WTC11 (cell line): ENCODE data around the gene FKBP5. TPM values are rescaled to one million over a fixed set of nuclear protein-coding genes. Genes with fewer than 3 reads are reported as not detected.

Experiments used
- ATAC-seq: fragments of 200-7000 bp; cut with Tn5 transposase; 2 replicates; pipeline ENCODE4 v1.10.0; 2021; ENCODE audit warnings: mild to moderate bottlenecking, moderate library complexity
- CTCF ChIA-PET: fragments of 300-600 bp; sonication (Branson Sonifier 250); formaldehyde crosslinking; loops from one replicate; lab custom pipeline; 2021; ENCODE audit warnings: antibody characterized with exemption; lab: Charles Lee
- POLR2A ChIA-PET: fragments of 350-600 bp; sonication (Branson Sonifier 250); formaldehyde crosslinking; loops from one replicate; lab custom pipeline; 2021; ENCODE audit warnings: antibody characterized with exemption; lab: Charles Lee
- DNase-seq: peaks from one replicate; pipeline ENCODE4 v3.0.0; 2021; ENCODE audit warnings: low spot score
- H3K27ac Mint-ChIP-seq: 2 replicates; pipeline ENCODE4 v1.8.0; 2021; ENCODE audit warnings: mixed read lengths
- H3K27me3 Mint-ChIP-seq: 2 replicates; pipeline ENCODE4 v1.8.0; 2021; ENCODE audit warnings: low read depth, mild to moderate bottlenecking, moderate library complexity, mixed read lengths
- H3K36me3 Mint-ChIP-seq: 2 replicates; pipeline ENCODE4 v1.8.0; 2021; ENCODE audit warnings: mixed read lengths
- H3K4me1 Mint-ChIP-seq: 2 replicates; pipeline ENCODE4 v1.8.0; 2022; ENCODE audit warnings: mixed read lengths
- H3K4me3 Mint-ChIP-seq: 2 replicates; pipeline ENCODE4 v1.8.0; 2021; ENCODE audit warnings: mild to moderate bottlenecking, moderate library complexity, mixed read lengths
- H3K9me3 Mint-ChIP-seq: 2 replicates; pipeline ENCODE4 v1.8.0; 2021; ENCODE audit warnings: mixed read lengths
- ARID4B ChIP-seq: sonication (generic); formaldehyde crosslinking; IDR thresholded peaks from 2 replicates; pipeline ENCODE4 v1.8.0; 2023; ENCODE audit warnings: missing genetic modification reagents, mild to moderate bottlenecking, borderline replicate concordance
- ATF1 ChIP-seq: sonication (generic); formaldehyde crosslinking; IDR thresholded peaks from 2 replicates; pipeline ENCODE4 v1.8.1; 2023; ENCODE audit warnings: mild to moderate bottlenecking, moderate library complexity, missing genetic modification reagents
- ATF6 ChIP-seq: sonication (generic); formaldehyde crosslinking; IDR thresholded peaks from 2 replicates; pipeline ENCODE4 v1.8.1; 2023; ENCODE audit warnings: mild to moderate bottlenecking, missing genetic modification reagents
- CDX4 ChIP-seq: fragments of 250-450 bp; sonication (Bioruptor Pico); IDR thresholded peaks from 2 replicates; pipeline ENCODE4 v1.9.0; 2021; ENCODE audit warnings: moderate library complexity, mild to moderate bottlenecking, inconsistent platforms, borderline replicate concordance
- FOXJ3 ChIP-seq: sonication (generic); formaldehyde crosslinking; IDR thresholded peaks from 2 replicates; pipeline ENCODE4 v1.9.0; 2021; ENCODE audit warnings: missing genetic modification reagents, mild to moderate bottlenecking, borderline replicate concordance
- GRHL2 ChIP-seq: fragments of 250-450 bp; sonication (Bioruptor Pico); IDR thresholded peaks from 2 replicates; pipeline ENCODE4 v1.8.0; 2022; ENCODE audit warnings: mild to moderate bottlenecking, moderate library complexity; ENCODE audit not compliant: insufficient replicate concordance, severe bottlenecking
- JUN ChIP-seq: sonication (generic); formaldehyde crosslinking; IDR thresholded peaks from 2 replicates; pipeline ENCODE4 v1.8.0; 2023; ENCODE audit warnings: mild to moderate bottlenecking, missing genetic modification reagents
- KAT7 ChIP-seq: sonication (generic); formaldehyde crosslinking; IDR thresholded peaks from 2 replicates; pipeline ENCODE4 v1.8.1; 2023; ENCODE audit warnings: missing genetic modification reagents, mild to moderate bottlenecking, borderline replicate concordance
- NR1H2 ChIP-seq: sonication (generic); formaldehyde crosslinking; IDR thresholded peaks from 2 replicates; pipeline ENCODE4 v1.9.0; 2021; ENCODE audit warnings: mild to moderate bottlenecking, moderate library complexity, missing genetic modification reagents
- ZNF263 ChIP-seq: sonication (generic); formaldehyde crosslinking; IDR thresholded peaks from 2 replicates; pipeline ENCODE4 v1.8.1; 2022; ENCODE audit warnings: low read depth, mild to moderate bottlenecking, moderate library complexity, missing genetic modification reagents
- ZNF281 ChIP-seq: sonication (generic); formaldehyde crosslinking; IDR thresholded peaks from 2 replicates; pipeline ENCODE4 v1.8.0; 2023; ENCODE audit warnings: mild to moderate bottlenecking, missing genetic modification reagents
- ZNF532 ChIP-seq: fragments of 250-450 bp; sonication (Bioruptor Pico); IDR thresholded peaks from 2 replicates; pipeline ENCODE4 v1.9.0; 2021; ENCODE audit warnings: mild to moderate bottlenecking, borderline replicate concordance
- total RNA-seq: library from RNA; stranded (reverse); gene quantifications from 3 replicates; pipeline ENCODE4 v1.2.3, GENCODE V29; 2021
- TF ChIP-seq, protein P1 (sequence below): sonication (generic); formaldehyde crosslinking; conservative IDR thresholded peaks from 2 replicates; pipeline ENCODE4 v1.8.1; 2023; ENCODE audit warnings: mild to moderate bottlenecking, low read depth, missing genetic modification reagents, moderate library complexity
- TF ChIP-seq, protein P2 (sequence below): sonication (generic); formaldehyde crosslinking; IDR thresholded peaks from 2 replicates; pipeline ENCODE4 v1.8.0; 2022; ENCODE audit warnings: mild to moderate bottlenecking, missing genetic modification reagents

Gene FKBP5
- total RNA-seq, 1 experiment from 2014 or later: 27.2 TPM

DNA sequence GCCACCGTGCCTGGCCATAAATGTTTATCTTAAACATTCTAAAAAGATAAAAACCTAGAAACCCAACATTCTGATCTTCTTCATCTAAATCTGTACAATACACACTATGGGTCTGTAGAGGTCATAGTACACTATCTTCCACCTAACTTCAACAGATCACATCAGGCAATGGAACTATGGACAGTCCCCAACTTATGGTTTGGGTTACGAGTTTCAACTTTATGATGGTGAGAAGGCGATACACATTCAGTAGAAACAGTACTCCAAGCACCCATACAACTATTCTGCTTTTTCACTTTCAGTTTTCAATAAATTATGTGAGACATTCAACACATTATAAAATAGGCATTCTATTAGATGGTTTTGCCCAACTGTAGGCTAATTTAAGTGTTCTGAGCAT lies 23.1 kb downstream of the FKBP5 start (continued):
- no peak for TF ChIP-seq JUN (CRISPR knock-in tag)
- TF ChIP-seq, protein P1, sequence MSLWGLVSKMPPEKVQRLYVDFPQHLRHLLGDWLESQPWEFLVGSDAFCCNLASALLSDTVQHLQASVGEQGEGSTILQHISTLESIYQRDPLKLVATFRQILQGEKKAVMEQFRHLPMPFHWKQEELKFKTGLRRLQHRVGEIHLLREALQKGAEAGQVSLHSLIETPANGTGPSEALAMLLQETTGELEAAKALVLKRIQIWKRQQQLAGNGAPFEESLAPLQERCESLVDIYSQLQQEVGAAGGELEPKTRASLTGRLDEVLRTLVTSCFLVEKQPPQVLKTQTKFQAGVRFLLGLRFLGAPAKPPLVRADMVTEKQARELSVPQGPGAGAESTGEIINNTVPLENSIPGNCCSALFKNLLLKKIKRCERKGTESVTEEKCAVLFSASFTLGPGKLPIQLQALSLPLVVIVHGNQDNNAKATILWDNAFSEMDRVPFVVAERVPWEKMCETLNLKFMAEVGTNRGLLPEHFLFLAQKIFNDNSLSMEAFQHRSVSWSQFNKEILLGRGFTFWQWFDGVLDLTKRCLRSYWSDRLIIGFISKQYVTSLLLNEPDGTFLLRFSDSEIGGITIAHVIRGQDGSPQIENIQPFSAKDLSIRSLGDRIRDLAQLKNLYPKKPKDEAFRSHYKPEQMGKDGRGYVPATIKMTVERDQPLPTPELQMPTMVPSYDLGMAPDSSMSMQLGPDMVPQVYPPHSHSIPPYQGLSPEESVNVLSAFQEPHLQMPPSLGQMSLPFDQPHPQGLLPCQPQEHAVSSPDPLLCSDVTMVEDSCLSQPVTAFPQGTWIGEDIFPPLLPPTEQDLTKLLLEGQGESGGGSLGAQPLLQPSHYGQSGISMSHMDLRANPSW (CRISPR knock-in tag): no peak

DNA sequence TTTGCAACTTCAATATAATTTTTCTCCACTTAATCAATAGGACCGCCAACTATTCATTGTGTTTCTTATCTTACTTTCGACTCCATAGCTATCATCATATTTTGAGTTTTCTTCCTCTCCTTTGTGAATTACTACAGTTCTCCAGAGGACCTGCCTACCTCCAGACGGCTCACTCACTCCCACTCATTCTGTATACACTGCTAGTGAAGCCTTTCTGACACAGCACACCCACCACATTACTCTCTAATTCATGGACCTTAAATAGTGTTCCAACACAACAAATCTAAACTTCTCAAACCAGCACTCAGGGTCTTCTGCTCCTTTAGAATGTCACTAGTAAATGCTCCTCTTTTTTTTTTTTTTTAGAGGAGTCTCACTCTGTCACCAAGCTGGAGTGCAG lies 23.8 kb downstream of the FKBP5 start:
- no peak overlapping the region for H3K4me3 Mint-ChIP-seq
- POLR2A ChIA-PET: no interaction called here
- no peak overlapping the region for H3K27ac Mint-ChIP-seq
- ATAC-seq (no peak), DNase-seq (no peak)
- H3K4me1 Mint-ChIP-seq: peaks cover 6% of the 10 kb centered on the region; the same call in 1 of the 2 replicates
- H3K27me3 Mint-ChIP-seq: no peaks in the 10 kb centered on the region
- no peaks in the 10 kb centered on the region for H3K36me3 Mint-ChIP-seq
- TF ChIP-seq ZNF532 (CRISPR knock-in tag): no peak
- TF ChIP-seq ATF1: no peak
- TF ChIP-seq, protein P2, sequence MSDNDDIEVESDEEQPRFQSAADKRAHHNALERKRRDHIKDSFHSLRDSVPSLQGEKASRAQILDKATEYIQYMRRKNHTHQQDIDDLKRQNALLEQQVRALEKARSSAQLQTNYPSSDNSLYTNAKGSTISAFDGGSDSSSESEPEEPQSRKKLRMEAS (CRISPR knock-in tag): no peak
- no peak for TF ChIP-seq ZNF281 (CRISPR knock-in tag)
- TF ChIP-seq ATF6 (CRISPR knock-in tag): no peak
- no peak for TF ChIP-seq KAT7 (CRISPR knock-in tag)
- no peak for TF ChIP-seq GRHL2 (CRISPR knock-in tag)
- no peak for TF ChIP-seq FOXJ3 (CRISPR knock-in tag)
- TF ChIP-seq CDX4 (CRISPR knock-in tag): no peak
- no peak for TF ChIP-seq ARID4B (CRISPR knock-in tag)
- no peak for TF ChIP-seq ZNF263 (CRISPR knock-in tag)
- no peak for TF ChIP-seq NR1H2 (CRISPR knock-in tag)
- CTCF ChIA-PET: no interaction called here
- H3K9me3 Mint-ChIP-seq: no peaks in the 10 kb centered on the region
